Measurements from ENCODE around the gene SHKBP1.

The SHKBP1 gene

GRCh38 chr19:40594255-40594654, 17.6 kb downstream of the SHKBP1 start:
- Histone ChIP-seq H2AFZ (ENCODE audit: low read length) (no peak overlapping the region), H3K79me2 (ENCODE audit: insufficient read depth, low read length) (no peaks in the 10 kb centered on the region), H3F3A (ENCODE audit: low read depth) (no peaks in the 10 kb centered on the region), H3K4me1 (ENCODE audit: insufficient read depth, low read length, poor library complexity, severe bottlenecking) (peaks cover 9% of the 10 kb centered on the region), H3K4me3 (ENCODE audit: low read length, poor library complexity, severe bottlenecking) (no peak overlapping the region), H3K9ac (ENCODE audit: low read depth, low read length, poor library complexity, severe bottlenecking) (no peak overlapping the region), H4K20me1 (ENCODE audit: insufficient read depth, low read length, poor library complexity, severe bottlenecking) (no peaks in the 10 kb centered on the region), H3K9me3 (ENCODE audit: insufficient read depth, low read depth, low read length) (no peaks in the 10 kb centered on the region), H3K27me3 (ENCODE audit: insufficient read depth, low read length, poor library complexity, severe bottlenecking) (no peaks in the 10 kb centered on the region), H3K9me2 (replicated peaks; ENCODE audit: low read depth, low read length) (no peaks in the 10 kb centered on the region), H3K36me3 (ENCODE audit: insufficient read depth, low read length) (no peaks in the 10 kb centered on the region), H3K4me2 (ENCODE audit: low read depth, low read length, poor library complexity, severe bottlenecking) (no peak overlapping the region)
- no peak for TF ChIP-seq EZH2phosphoT487 (IDR thresholded peaks at IDR 0.05; ENCODE audit: borderline replicate concordance)
- TF ChIP-seq CTCF (conservative IDR thresholded peaks at IDR 0.05; ENCODE audit: low read length), result no peak

GRCh38 chr19:40594657-40595091, 18.0 kb downstream of the SHKBP1 start:
- Histone ChIP-seq H3K9ac (ENCODE audit: low read depth, low read length, poor library complexity, severe bottlenecking) (no peak overlapping the region), H3K4me1 (ENCODE audit: insufficient read depth, low read length, poor library complexity, severe bottlenecking) (peaks cover 14% of the 10 kb centered on the region)

GRCh38 chr19:40596608-40597328, 20.1 kb downstream of the SHKBP1 start:
- Histone ChIP-seq H3K4me1 (ENCODE audit: insufficient read depth, low read length, poor library complexity, severe bottlenecking) (peaks cover 26% of the 10 kb centered on the region), H3K36me3 (ENCODE audit: insufficient read depth, low read length) (no peaks in the 10 kb centered on the region), H3K4me3 (ENCODE audit: low read length, poor library complexity, severe bottlenecking) (no peak overlapping the region), H3K79me2 (ENCODE audit: insufficient read depth, low read length) (no peaks in the 10 kb centered on the region), H3K27me3 (ENCODE audit: insufficient read depth, low read length, poor library complexity, severe bottlenecking) (no peaks in the 10 kb centered on the region), H3K9me3 (ENCODE audit: insufficient read depth, low read depth, low read length) (no peaks in the 10 kb centered on the region), H3K4me2 (ENCODE audit: low read depth, low read length, poor library complexity, severe bottlenecking) (no peak overlapping the region), H4K20me1 (ENCODE audit: insufficient read depth, low read length, poor library complexity, severe bottlenecking) (peaks cover 8% of the 10 kb centered on the region), H3K9ac (ENCODE audit: low read depth, low read length, poor library complexity, severe bottlenecking) (no peak overlapping the region), H2AFZ (ENCODE audit: low read length) (no peak overlapping the region), H3F3A (ENCODE audit: low read depth) (no peaks in the 10 kb centered on the region), H3K9me2 (replicated peaks; ENCODE audit: low read depth, low read length) (no peaks in the 10 kb centered on the region)
- no peak for TF ChIP-seq EZH2phosphoT487 (IDR thresholded peaks at IDR 0.05; ENCODE audit: borderline replicate concordance)
- no peak for TF ChIP-seq CTCF (conservative IDR thresholded peaks at IDR 0.05; ENCODE audit: low read length)

More at GRCh38 chr19:40594657-40595091, 18.0 kb downstream of the SHKBP1 start:
- no peak for TF ChIP-seq EZH2phosphoT487 (IDR thresholded peaks at IDR 0.05; ENCODE audit: borderline replicate concordance)
- no peak for TF ChIP-seq CTCF (conservative IDR thresholded peaks at IDR 0.05; ENCODE audit: low read length)
- Histone ChIP-seq H3F3A (ENCODE audit: low read depth) (no peaks in the 10 kb centered on the region), H3K4me2 (ENCODE audit: low read depth, low read length, poor library complexity, severe bottlenecking) (no peak overlapping the region), H3K9me2 (replicated peaks; ENCODE audit: low read depth, low read length) (no peaks in the 10 kb centered on the region), H3K27me3 (ENCODE audit: insufficient read depth, low read length, poor library complexity, severe bottlenecking) (no peaks in the 10 kb centered on the region), H2AFZ (ENCODE audit: low read length) (no peak overlapping the region), H3K9me3 (ENCODE audit: insufficient read depth, low read depth, low read length) (no peaks in the 10 kb centered on the region), H4K20me1 (ENCODE audit: insufficient read depth, low read length, poor library complexity, severe bottlenecking) (no peaks in the 10 kb centered on the region), H3K4me3 (ENCODE audit: low read length, poor library complexity, severe bottlenecking) (no peak overlapping the region), H3K79me2 (ENCODE audit: insufficient read depth, low read length) (no peaks in the 10 kb centered on the region), H3K36me3 (ENCODE audit: insufficient read depth, low read length) (no peaks in the 10 kb centered on the region)
